ENCODE results near the gene PRC1. TPM values are rescaled to one million over a fixed set of nuclear protein-coding genes. Genes with fewer than 3 reads are reported as not detected.
A peak's percentile ranks its signal among the peaks of the same experiment; 100 is the strongest.
"Not testable (repeated sequence)": the region's sequence is repeated elsewhere in the genome, so short reads cannot be mapped to it uniquely, and the experiment has no call there.

The PRC1 gene
- total RNA-seq, 1 donor from 2014 or later: 3.8 TPM

DNA sequence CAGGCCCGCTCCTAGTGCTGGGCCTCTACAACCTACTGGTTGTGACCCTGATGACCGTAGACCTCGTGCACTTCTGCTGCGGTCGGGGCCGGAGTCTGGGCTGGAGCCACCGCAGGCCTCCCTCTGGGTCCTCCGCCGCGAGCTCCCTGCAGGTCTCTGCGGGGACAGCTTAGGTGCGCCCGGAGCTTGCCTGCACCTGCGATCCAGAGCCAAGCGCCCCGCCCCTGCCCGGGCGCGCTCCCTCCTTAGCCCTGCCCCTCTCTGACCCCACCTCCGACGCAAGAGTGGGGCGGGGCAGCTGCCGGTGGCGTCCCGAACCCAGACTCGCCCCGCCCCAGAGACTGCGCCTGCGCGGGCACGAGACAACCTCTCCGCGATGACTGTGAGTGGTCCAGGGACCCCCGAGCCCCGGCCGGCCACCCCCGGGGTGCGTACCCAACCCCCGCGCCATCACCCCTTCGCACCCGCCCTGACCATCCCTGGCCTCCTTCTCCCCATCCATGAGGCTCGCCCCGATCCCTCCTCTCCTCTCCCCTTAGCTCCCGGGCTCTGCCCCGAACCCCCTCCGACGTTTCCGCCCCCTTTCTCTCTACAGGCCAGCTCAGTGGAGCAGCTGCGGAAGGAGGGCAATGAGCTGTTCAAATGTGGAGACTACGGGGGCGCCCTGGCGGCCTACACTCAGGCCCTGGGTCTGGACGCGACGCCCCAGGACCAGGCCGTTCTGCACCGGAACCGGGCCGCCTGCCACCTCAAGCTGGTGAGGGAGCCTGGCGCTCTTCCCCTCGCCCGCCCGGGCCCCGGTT, 59.2 kb downstream of the PRC1 start, which contains the start of gene UNC45A:
Gene UNC45A (plus strand): TSS at position 337 of the 803 bp plus-strand sequence. CDS start 40 bp downstream, at position 377.
- peak; percentile 96 for DNase-seq (ENCODE audit: low spot score)

DNA sequence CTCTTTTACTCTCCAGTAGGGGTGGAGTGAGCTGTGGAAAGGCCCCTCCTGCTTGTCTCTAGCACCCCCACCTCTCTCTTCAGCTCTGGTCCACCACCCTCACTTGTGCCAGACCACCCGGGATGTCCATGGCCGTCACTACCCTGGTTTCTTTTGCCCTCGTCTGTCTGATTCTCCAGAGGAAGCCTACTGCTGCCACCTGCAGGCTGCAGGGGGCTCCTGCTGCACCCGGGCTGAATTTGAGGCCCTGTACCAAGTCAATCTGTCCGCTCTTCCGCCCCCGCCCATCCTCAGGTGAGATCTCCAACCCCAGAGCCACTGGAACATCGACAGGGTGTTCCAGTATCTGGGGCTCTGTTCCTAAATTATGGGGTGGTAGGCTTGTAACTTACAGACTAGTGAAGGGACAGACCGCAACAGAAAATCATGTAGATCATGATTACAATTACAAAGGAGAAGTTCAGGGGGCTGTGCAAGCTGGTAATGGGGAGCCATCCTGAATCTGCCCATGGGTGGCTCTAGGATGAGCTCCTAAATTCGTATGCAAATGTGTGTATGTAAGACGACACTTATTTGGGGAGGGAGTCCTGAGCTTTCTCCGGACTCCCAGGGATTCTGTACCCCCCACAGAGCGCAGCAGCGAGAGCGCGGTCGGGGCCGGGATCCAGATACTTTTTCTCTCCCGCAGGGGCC, 59.9 kb downstream of the PRC1 start:
- DNase-seq (ENCODE audit: low spot score): no peak

DNA sequence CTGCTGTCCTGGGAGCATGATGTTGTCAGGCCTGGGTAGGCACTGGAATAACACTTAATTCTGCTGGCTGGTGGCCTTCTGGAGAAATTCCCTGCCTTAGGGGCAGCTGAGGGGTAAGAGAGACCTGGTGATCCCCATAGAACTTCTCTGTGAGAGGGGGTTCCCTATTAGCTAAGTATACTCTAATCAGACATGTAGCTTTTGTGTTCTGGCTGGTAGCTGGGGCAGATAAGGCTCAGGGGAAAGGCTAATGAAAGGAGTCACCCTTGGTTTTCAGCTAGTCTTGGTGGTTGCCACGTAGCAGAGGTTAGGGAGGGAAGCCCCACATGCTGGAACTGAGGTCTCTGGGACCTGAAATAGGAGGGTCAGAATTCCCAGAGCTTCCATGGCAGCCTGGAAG, 61.0 kb downstream of the PRC1 start:
- no peak for DNase-seq (ENCODE audit: low spot score)

DNA sequence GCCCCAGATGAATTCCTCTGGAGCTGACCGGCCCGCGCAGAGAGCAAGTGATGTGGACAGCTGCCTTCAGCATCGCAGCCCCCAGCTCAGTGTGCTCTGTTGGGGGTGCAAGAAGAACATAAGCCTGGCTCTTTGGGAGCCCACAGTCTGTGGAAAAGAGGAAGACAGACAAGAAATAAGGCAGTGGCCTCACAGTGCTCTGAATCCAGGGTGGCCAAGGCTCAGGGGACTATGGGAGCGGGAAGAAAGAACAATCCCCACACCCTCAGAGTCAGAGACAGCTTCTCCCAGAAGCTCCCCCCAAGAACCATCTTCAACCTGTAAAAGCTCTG, 61.7 kb downstream of the PRC1 start:
- no peak for DNase-seq (ENCODE audit: low spot score)

DNA sequence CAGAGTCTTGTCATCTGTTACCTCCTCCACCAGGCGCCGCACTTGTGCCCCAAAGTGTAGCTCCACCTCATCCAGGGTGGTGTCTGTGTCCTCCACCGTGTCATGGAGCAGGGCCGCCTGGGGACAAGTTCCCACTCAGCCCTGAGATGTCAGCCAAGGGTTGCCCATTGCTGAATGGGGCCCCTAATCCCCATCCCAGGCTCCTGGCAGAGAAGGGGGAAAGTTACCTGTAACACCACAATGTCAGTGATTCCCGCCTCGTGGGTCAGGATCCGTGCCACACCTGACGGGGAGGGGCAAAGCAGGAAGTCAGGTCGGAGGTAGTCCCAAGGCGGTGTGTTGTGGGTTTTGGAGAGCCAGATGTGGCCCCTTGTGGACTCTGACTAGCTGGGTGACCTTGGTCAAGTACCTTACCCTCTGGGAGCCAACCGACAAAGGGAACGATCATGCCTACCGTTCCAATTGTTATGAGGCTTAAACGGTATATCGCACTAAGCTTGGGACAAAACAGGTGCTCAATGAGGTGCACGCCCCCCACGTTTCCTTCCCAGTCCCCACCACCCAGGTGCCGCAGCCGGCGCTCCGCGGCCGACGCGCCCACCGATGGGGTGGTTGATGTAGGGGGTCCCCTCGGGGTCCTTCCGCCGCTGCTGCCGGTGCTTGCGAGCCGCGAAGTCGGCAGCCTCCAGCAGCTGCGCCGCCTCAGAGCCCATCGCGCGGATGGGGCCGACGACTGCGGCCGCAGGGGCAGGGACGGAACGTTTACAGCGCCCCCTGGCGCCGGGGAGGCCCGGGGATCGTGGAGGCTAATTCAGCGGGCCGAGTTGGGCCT, 62.3 kb downstream of the PRC1 start, which contains the start of gene HDDC3:
Gene HDDC3 (minus strand): TSS at position 722 of the 832 bp plus-strand sequence. CDS start 9 bp downstream, at position 713.
- DNase-seq (ENCODE audit: low spot score): peak; percentile 98

DNA sequence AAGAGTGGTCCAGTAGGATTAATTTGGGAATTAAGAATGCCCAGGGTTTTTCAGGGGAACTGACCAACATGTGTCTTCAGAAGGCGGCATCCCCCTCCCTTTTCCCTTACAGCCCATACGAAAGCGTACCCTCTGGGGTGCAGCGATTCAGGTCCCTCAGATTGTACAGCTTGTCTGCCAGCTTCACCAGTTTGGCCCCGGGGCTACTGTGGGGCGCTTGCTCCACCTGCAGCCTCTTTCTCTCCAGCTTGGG, 62.8 kb downstream of the PRC1 start:
- DNase-seq (ENCODE audit: low spot score): no peak

DNA sequence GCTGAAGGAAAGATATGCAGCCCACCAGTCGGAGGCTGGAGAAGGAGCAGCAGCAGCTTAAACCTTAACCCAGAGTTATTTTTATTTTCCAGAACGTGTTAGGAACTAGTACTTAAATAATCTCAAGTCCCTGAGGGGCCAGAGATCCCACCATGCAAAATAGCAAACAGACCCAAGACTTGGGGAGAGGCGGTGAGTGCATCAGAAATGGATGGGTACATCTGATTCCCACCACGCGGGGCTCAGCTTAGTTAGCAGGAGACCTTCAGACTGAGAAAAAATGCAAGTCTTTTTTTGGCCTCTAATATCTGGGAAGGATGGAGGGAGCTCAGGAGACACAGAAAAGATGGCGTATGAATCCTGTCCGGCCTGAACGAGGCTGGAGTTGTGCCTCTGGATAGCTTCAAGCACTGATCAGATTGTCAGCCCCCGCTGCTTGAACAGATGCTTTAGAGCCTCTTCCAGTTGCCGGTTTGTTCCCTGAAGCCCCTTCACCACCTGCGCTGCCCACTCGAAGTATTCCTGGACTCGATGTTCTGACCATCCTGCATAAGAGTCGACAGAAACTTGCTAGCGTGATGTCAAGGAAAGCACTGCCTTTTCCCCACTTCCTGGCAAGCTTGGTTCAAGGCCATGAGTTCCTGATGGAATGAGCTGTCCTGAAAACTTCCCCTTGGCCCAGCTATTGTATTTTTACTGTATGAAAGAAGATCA, 63.3 kb downstream of the PRC1 start:
- no peak for DNase-seq (ENCODE audit: low spot score)

DNA sequence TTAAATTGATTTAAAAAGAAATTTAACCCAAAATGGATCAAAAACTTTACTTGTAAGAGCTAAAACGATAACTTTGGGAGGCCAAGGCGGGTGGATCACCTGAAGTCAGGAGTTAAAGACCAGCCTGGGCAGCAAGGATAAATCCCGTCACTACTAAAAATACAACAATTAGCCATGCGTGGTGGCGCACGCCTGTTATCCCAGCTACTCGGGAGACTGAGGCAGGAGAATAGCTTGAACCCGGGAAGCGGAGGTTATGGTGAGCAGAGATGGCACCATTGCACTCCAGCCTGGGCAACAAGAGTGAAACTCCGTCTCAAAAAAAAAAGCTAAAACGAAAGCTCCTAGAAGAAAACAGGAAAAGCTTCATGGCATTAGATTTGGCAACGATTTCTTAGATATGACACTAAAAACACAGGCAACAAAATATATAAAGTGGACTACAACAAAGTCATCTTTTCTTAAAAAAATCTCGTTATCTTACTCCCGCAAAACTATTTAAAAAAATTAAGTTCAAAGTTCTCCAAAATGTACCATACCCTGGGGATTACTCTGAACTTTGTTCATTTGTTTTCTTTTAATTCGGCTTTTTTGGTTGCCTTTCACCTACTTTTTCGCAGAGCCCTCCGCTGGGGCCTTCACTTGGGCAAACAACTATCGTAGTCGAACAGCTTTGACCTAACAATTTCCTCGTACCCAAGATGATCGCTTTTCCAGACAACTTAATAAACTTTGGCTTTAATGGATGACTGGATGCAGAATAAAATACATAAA, 64.9 kb downstream of the PRC1 start:
- DNase-seq (ENCODE audit: low spot score): no peak

DNA sequence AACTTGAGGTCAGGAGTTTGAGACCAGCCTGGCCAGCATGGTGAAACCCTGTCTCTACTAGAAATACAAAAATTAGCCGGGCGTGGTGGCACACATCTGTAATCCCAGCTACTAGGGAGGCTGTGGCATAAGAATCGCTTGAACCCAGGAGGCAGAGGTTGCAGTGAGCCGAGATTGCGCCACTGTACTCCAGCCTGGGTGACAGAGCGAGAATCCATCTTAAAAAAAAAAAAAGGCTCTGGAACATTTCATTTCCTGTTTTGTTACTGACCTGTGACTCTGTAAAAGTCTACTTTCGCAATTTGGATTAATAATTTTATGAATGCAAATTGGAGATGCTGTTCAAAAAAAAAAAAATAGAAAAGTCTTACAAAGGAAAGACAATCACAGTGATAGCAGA, 66.2 kb downstream of the PRC1 start:
- not testable (repeated sequence) for DNase-seq (ENCODE audit: low spot score)

DNA sequence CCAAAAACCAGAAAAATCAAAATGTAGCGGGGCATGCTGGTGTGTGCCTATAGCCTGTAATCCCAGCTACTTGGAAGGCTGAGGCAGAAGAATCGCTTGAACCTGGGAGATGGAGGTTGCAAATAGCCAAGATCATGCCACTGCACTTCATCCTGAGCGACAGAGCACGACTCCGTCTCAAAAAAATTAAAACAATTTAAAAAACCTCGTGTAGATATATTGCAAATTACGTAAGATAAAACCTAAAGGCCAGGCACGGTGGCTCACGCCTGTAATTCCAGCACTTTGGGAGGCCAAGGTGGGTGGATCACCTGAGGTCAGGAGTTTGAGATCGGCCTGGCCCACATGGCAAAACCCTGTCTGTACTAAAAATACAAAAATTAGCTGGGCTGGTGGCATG, 67.6 kb downstream of the PRC1 start:
- DNase-seq (ENCODE audit: low spot score): not testable (repeated sequence)

DNA sequence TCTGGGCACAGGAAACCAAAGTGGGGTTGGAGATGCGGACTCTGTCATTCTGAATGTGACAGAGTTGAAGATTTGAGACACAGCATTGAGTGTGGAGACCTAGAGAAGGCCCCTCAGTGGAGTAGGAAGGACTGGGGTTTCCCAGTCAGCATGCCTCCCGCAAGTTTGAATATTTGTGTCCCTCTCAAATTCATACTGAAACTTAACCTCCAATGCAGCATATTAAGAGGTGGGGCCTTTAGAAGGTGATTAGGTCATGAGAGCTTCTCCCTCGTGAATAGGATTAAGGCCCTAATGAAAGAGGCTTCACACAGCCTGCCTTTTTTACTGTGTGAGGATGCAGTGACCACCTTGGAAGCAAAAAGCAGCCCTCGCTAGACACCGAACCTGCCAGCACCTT, 70.0 kb downstream of the PRC1 start:
- DNase-seq (ENCODE audit: low spot score): no peak

DNA sequence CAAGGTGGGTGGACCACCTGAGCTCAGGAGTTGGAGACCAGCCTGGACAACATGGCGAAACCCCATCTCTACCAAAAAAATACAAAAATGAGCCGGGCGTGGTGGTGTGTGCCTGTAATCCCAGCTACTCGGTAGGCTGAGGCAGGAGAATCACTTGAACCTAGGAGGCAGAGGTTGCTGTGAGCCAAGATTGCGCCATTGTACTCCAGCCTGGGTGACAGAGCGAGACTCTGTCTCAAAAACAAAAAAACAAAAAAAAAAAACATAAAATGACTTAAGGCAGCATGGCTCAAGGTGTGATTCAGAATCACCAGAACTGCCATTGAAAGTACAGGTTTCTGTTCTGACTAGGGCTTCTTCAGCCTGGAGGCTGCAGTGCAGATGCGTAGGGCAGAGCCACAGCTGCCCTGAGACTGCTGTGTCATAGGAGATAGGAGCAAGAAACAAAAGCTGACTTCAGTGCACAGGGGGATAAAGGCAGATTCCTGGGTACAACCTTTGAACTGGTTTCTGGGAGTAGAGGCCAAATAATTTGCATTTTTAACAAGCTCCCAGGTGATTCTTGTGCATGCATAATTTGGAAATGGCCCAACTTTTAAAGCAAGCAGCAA, 71.5 kb downstream of the PRC1 start:
- DNase-seq (ENCODE audit: low spot score): not testable (repeated sequence)

DNA sequence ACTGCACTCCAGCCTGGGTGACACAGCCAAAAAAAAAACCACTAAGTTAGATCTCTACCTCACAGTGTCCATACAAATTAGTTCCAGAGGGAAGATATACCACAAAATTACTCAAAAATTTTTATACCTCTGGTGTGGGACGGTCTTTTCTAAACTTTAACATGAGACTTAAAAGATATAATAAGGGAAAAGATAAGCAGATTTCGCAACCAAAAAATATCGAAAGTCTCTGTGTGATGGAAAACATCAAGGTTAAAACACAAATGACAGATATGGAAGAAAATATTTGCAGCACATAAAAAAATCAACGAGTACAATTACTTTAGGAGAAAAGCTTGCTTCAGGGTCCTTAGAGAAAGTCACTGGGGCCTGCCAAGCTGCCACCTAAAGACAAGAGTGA, 72.4 kb downstream of the PRC1 start:
- no peak for DNase-seq (ENCODE audit: low spot score)

DNA sequence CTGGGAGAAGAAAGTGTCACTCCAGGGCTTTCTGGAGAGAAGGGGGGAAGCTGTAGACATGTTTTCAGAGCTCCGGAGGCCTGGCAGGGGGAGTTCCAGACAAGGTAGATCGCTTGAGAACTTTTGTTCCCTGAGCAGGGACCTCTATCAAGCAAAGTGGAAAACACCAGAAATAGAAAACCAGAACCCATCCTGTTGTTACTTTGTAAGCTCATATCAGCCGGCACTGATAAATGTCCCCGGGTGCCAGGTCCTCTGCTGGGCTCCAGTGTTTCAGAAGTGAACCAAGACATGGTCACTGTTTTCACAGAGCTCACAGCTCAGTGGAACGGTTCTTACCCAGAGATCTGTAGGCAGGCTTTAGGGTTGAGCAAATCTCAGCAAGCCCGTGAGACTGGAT, 75.5 kb downstream of the PRC1 start:
- DNase-seq (ENCODE audit: low spot score): no peak

DNA sequence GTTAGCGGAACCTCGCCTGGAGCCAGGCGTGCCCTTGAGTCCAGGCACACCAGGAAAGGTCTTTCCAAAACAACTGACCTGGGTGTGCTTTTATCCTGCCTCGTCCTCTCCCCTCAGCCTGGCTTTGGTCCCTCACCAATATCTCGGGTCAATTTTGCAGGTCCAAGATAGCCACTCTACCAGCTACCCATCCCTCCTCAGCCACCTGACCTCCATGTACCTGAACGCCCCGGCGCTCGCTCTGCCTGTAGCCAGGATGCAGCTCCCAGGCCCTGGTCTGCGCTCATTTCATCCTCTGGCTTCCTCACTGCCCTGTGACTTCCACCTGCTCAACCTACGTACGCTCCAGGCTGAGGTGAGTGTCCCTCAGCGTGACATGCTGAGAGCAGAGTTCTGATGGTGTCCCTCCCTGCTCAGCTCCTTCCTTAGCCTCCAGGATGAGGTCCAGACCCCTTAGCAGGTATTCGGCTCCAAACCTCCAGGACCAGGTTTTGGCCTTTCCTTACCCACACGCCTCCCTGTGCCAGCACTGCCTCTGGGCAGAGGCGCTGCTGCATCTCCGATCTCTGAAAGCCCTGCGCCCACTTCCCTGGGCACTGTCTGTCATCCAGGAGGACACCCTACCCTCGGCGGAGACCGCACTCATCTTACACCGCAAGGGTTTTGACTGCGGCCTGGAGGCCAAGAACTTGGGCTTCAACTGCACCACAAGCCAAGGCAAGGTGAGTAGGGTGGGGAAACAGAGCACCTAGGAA, 76.1 kb downstream of the PRC1 start:
- DNase-seq (ENCODE audit: low spot score): no peak

DNA sequence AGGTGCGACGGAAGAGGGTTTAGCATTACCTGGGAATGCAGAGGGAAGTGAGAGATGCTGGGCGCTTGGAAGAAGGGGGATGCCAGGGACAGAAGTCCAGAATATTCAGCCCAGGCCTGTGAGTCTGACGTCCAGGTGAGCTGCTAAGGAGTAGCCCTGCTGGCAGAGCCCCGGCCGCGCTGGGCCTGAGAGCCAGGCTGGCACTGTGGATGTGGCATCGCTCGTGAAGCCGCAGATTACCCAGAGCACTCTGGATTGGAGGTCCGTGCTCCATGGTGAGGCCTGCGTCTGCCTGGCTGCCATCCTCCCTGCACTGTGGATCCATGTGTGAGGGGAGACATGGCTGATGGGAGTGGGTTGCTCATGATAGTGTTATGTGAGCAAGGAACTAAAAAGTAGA, 76.8 kb downstream of the PRC1 start:
- no peak for DNase-seq (ENCODE audit: low spot score)

DNA sequence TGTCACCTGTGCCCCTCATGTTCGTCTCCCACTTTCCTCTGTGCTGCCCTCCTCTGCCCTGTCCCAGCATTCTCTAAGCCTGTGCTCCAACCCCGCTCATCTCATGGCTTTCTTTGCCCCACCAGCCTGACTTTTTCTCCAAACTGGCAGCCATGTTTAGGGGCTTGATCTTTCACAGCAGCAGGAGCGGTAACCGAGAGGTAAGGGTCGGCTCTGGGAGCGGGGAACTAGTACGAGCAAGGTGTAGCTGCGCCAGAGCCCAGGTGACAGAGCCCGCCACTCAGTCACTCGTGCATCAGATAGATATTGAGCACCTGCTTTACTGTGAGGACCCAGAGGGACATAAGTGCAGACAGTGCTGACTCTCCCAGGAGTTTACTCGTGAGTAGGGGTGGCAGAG, 77.9 kb downstream of the PRC1 start:
- no peak for DNase-seq (ENCODE audit: low spot score)
